H9 (cell line): ENCODE results near the gene UCMA. TPM values are rescaled to one million over a fixed set of nuclear protein-coding genes. Genes with fewer than 3 reads are reported as not detected.
"Not testable (repeated sequence)": the region's sequence is repeated elsewhere in the genome, so short reads cannot be mapped to it uniquely, and the experiment has no call there.

ENCODE experiments used
- DNase-seq: peaks from one replicate; pipeline ENCODE4 v3.0.0-alpha.2; 2017
- H2AFZ ChIP-seq: one replicate; pipeline ENCODE4 v1.6.1; 2013; ENCODE audit warnings: mild to moderate bottlenecking, low read length, control low read depth, moderate library complexity
- H2AK5ac ChIP-seq: 2 replicates; pipeline ENCODE4 v1.6.1; 2013; ENCODE audit warnings: low read length, control low read depth, mixed read lengths; ENCODE audit not compliant: insufficient read length
- H2BK120ac ChIP-seq: one replicate; pipeline ENCODE4 v1.6.1; 2013; ENCODE audit warnings: low read depth, mild to moderate bottlenecking, low read length, control low read depth, inconsistent platforms; ENCODE audit not compliant: poor library complexity, severe bottlenecking
- H2BK12ac ChIP-seq: 2 replicates; pipeline ENCODE4 v1.6.1; 2013; ENCODE audit warnings: low read length, control low read depth, mixed read lengths, low read depth; ENCODE audit not compliant: insufficient read length
- H2BK15ac ChIP-seq: 2 replicates; pipeline ENCODE4 v1.6.1; 2013; ENCODE audit warnings: low read depth, low read length, control low read depth
- H2BK20ac ChIP-seq: one replicate; pipeline ENCODE4 v1.6.1; 2013; ENCODE audit warnings: low read depth, mild to moderate bottlenecking, low read length, control low read depth, inconsistent platforms; ENCODE audit not compliant: poor library complexity, severe bottlenecking
- H2BK5ac ChIP-seq: 2 replicates; pipeline ENCODE4 v1.6.1; 2013; ENCODE audit warnings: low read length, control low read depth, mixed read lengths; ENCODE audit not compliant: insufficient read length
- H3K14ac ChIP-seq: 2 replicates; pipeline ENCODE4 v1.6.1; 2013; ENCODE audit warnings: low read length, control low read depth; ENCODE audit not compliant: insufficient read depth
- H3K18ac ChIP-seq: 2 replicates; pipeline ENCODE4 v1.6.1; 2013; ENCODE audit warnings: low read depth, mild to moderate bottlenecking, mixed read lengths, low read length, control low read depth; ENCODE audit not compliant: insufficient read length
- H3K23ac ChIP-seq: 2 replicates; pipeline ENCODE4 v1.6.1; 2013; ENCODE audit warnings: low read length, control low read depth, mixed read lengths, low read depth; ENCODE audit not compliant: insufficient read length
- H3K23me2 ChIP-seq: 2 replicates; pipeline ENCODE4 v1.6.1; 2013; ENCODE audit warnings: low read depth, mild to moderate bottlenecking, mixed read lengths, low read length, control low read depth; ENCODE audit not compliant: insufficient read length, poor library complexity, severe bottlenecking
- H3K27ac ChIP-seq: 2 replicates; pipeline ENCODE4 v1.5.1; 2013; ENCODE audit warnings: low read length, control low read depth, mixed read lengths, low read depth; ENCODE audit not compliant: insufficient read length
- H3K27me3 ChIP-seq: 2 replicates; pipeline ENCODE4 v1.6.1; 2013; ENCODE audit warnings: low read length, control low read depth, inconsistent platforms; ENCODE audit not compliant: insufficient read depth
- H3K4ac ChIP-seq: 2 replicates; pipeline ENCODE4 v1.6.1; 2013; ENCODE audit warnings: low read depth, mild to moderate bottlenecking, control low read depth, inconsistent platforms, low read length, moderate library complexity
- H3K4me1 ChIP-seq: 2 replicates; pipeline ENCODE4 v1.6.1; 2013; ENCODE audit warnings: low read length, control low read depth, inconsistent platforms; ENCODE audit not compliant: insufficient read depth
- H3K4me2 ChIP-seq: 2 replicates; pipeline ENCODE4 v1.6.1; 2013; ENCODE audit warnings: low read length, control low read depth, mixed read lengths; ENCODE audit not compliant: insufficient read length, insufficient read depth
- H3K56ac ChIP-seq: 2 replicates; pipeline ENCODE4 v1.6.1; 2013; ENCODE audit warnings: low read depth, mild to moderate bottlenecking, mixed read lengths, low read length, control low read depth; ENCODE audit not compliant: insufficient read length
- H3K79me1 ChIP-seq: 2 replicates; pipeline ENCODE4 v1.6.1; 2013; ENCODE audit warnings: low read depth, mild to moderate bottlenecking, moderate library complexity, low read length, control low read depth, inconsistent platforms; ENCODE audit not compliant: insufficient read depth, poor library complexity, severe bottlenecking
- H3K79me2 ChIP-seq: 2 replicates; pipeline ENCODE4 v1.6.1; 2013; ENCODE audit warnings: low read length, control low read depth, inconsistent platforms; ENCODE audit not compliant: insufficient read depth
- H3K9ac ChIP-seq: 2 replicates; pipeline ENCODE4 v1.6.1; 2013; ENCODE audit warnings: low read length, control low read depth, mixed read lengths; ENCODE audit not compliant: insufficient read length; ENCODE audit errors: extremely low read depth
- H3K9me3 ChIP-seq: one replicate; pipeline ENCODE4 v1.6.1; 2013; ENCODE audit warnings: low read depth, low read length, inconsistent platforms; ENCODE audit not compliant: control insufficient read depth
- H3T11ph ChIP-seq: one replicate; pipeline ENCODE4 v1.6.1; 2013; ENCODE audit warnings: mild to moderate bottlenecking, low read length, control low read depth, inconsistent platforms
- H4K20me1 ChIP-seq: one replicate; pipeline ENCODE4 v1.6.1; 2013; ENCODE audit not compliant: control insufficient read depth, insufficient read length, insufficient read depth
- H4K5ac ChIP-seq: 2 replicates; pipeline ENCODE4 v1.6.1; 2013; ENCODE audit warnings: low read depth, mild to moderate bottlenecking, mixed read lengths, low read length, control low read depth; ENCODE audit not compliant: insufficient read length
- H4K8ac ChIP-seq: replicated peaks from 2 replicates; pipeline ENCODE4 v1.6.1; 2013; ENCODE audit warnings: low read length, control low read depth, mixed read lengths, low read depth; ENCODE audit not compliant: insufficient read length
- H4K91ac ChIP-seq: 2 replicates; pipeline ENCODE4 v1.6.1; 2013; ENCODE audit warnings: low read depth, mild to moderate bottlenecking, moderate library complexity, mixed read lengths, low read length, control low read depth; ENCODE audit not compliant: insufficient read length
- H3K27ac Mint-ChIP-seq, 3 experiments: 2 replicates in 2 of 3; 3 replicates in 1 of 3; pipeline ENCODE4 v1.8.0; 2020 to 2021; ENCODE audit warnings: mixed read lengths in 3 of 3, mild to moderate bottlenecking in 1 of 3, moderate library complexity in 1 of 3
- H3K27me3 Mint-ChIP-seq: 2 replicates; pipeline ENCODE4 v1.8.0; 2021; ENCODE audit warnings: low read depth, mild to moderate bottlenecking, moderate library complexity, mixed read lengths
- H3K36me3 Mint-ChIP-seq, 3 experiments: 2 replicates in 2 of 3; 3 replicates in 1 of 3; pipeline ENCODE4 v1.8.0; 2020 to 2021; ENCODE audit warnings: low read depth in 3 of 3, mixed read lengths in 3 of 3; ENCODE audit not compliant: insufficient read depth in 1 of 3
- H3K4me1 Mint-ChIP-seq, 2 experiments: 2 replicates each; pipeline ENCODE4 v1.8.0; 2020; ENCODE audit warnings: mixed read lengths in 2 of 2
- H3K4me3 Mint-ChIP-seq, 2 experiments: 2 replicates in 1 of 2; 3 replicates in 1 of 2; pipeline ENCODE4 v1.8.0; 2020 to 2021; ENCODE audit warnings: mild to moderate bottlenecking in 2 of 2, mixed read lengths in 2 of 2, moderate library complexity in 1 of 2
- H3K9me3 Mint-ChIP-seq, 2 experiments: 2 replicates in 1 of 2; 3 replicates in 1 of 2; pipeline ENCODE4 v1.8.0; 2020; ENCODE audit warnings: mild to moderate bottlenecking in 2 of 2, mixed read lengths in 2 of 2, moderate library complexity in 1 of 2
- CTCF ChIP-seq: fragments of 200-600 bp; sonication (generic); conservative IDR thresholded peaks from 3 replicates; pipeline ENCODE4 v1.8.0; 2021; ENCODE audit warnings: antibody characterized with exemption, mild to moderate bottlenecking
- WGBS: extraction: QIAGEN DNeasy Blood & Tissue Kit; methylation state at CpG from one replicate; pipeline ENCODE4 v1.1.7; 2013; ENCODE audit warnings: missing lambda C conversion rate, low lambda C conversion rate, mixed read lengths; ENCODE audit not compliant: insufficient read length; ENCODE audit errors: extremely low coverage; 5-methylcytosine and 5-hydroxymethylcytosine counted together
- total RNA-seq: library from RNA; stranded (reverse); gene quantifications from 2 replicates; pipeline ENCODE4 v1.2.1, GENCODE V29; 2021

Gene UCMA
- total RNA-seq, 1 experiment from 2014 or later = not detected

GRCh38 chr10:13236638-13237037 lies 2.5 kb upstream of the UCMA start:
- Histone ChIP-seq H3K4me2 (no peak overlapping the region), H3K56ac (no peak overlapping the region), H2BK120ac (no peak overlapping the region), H3K23ac (no peak overlapping the region), H4K8ac (no peak overlapping the region), H3K9me3 (no peaks in the 10 kb centered on the region), H2BK5ac (no peak overlapping the region), H3K27me3 (no peaks in the 10 kb centered on the region), H2BK15ac (no peak overlapping the region), H3K79me1 (no peaks in the 10 kb centered on the region), H4K5ac (no peak overlapping the region), H2BK12ac (no peak overlapping the region), H3K9ac (no peak overlapping the region), H3K4me1 (peaks cover 10% of the 10 kb centered on the region; the same call in 1 of the 2 replicates), H3K79me2 (no peaks in the 10 kb centered on the region), H3K18ac (no peak overlapping the region), H3K4ac (no peak overlapping the region), H4K91ac (no peak overlapping the region), H3K23me2 (no peaks in the 10 kb centered on the region), H3K27ac (no peak overlapping the region), H3T11ph (no peak overlapping the region), H3K14ac (no peak overlapping the region), H2AK5ac (no peak overlapping the region), H2BK20ac (no peak overlapping the region), H4K20me1 (peaks cover 3% of the 10 kb centered on the region), H2AFZ (no peak overlapping the region)
- Mint-ChIP-seq H3K36me3 (no peaks in the 10 kb centered on the region), H3K4me1 (peaks cover 12 to 22% of the 10 kb centered on the region in 2 experiments), H3K27me3 (no peaks in the 10 kb centered on the region), H3K4me3 (no peak overlapping the region), H3K9me3 (no peaks in the 10 kb centered on the region), H3K27ac (no peak overlapping the region)
- TF ChIP-seq CTCF = no peak
- no CpG with 5 or more reads among the region's 8 CpGs for WGBS
- DNase-seq = no peak

- H2BK20ac ChIP-seq, H3K4ac ChIP-seq, H3K79me2 ChIP-seq, H3K4me2 ChIP-seq, H3K14ac ChIP-seq, H2BK12ac ChIP-seq, H3K56ac ChIP-seq, H3K9me3 ChIP-seq, H4K5ac ChIP-seq, H3K23me2 ChIP-seq, H2AFZ ChIP-seq, H4K8ac ChIP-seq, H3K4me3 Mint-ChIP-seq, H3K27ac ChIP-seq, H3K18ac ChIP-seq, DNase-seq, H3K23ac ChIP-seq, H2BK15ac ChIP-seq, H2BK5ac ChIP-seq, H3K9ac ChIP-seq, H3K36me3 Mint-ChIP-seq, H3K79me1 ChIP-seq, H3K27me3 ChIP-seq, H3K27me3 Mint-ChIP-seq, H3T11ph ChIP-seq, H4K91ac ChIP-seq, H2AK5ac ChIP-seq, H3K9me3 Mint-ChIP-seq, H4K20me1 ChIP-seq, H2BK120ac ChIP-seq: not testable (repeated sequence)
- no CpG with 5 or more reads among the region's 13 CpGs for WGBS
- peaks cover 10% of the 10 kb centered on the region; the same call in 1 of the 2 replicates for H3K4me1 ChIP-seq
- Mint-ChIP-seq H3K27ac (peak overlapping the region in 1 of 3 experiments; percentile 79; a peak in 1 of 7 replicates), H3K4me1 (peaks cover 20 to 30% of the 10 kb centered on the region in 2 experiments)
Measured at GRCh38 chr10:13234736-13235135, 562 bp upstream of the UCMA start.
